ENCODE data around the gene NUDT1. TPM values are rescaled to one million over a fixed set of nuclear protein-coding genes. Genes with fewer than 3 reads are reported as not detected.

NUDT1 gene
- total and polyA plus RNA-seq, 2 experiments from 2014 or later, result 47.7 to 61.0 TPM

DNA sequence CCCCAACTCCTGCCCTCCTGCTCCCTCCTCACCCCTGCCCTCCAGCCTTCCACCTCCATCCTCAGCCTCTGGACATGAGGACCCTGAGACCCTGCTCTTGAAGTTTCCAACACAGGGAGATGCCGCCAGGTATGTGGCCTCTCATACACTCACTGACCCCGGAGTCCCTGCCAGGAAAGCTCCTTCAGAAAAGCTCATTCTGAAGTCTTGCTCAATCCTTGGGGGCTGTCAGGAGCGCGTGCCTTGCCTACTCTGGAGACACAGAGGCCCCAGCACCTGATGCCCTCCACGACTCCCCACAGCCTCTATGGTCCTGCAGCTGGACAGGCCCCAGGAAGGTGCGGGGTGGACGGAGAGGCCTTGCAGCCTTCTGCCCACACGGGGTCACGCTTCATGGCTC is 11.0 kb downstream of the NUDT1 start:
- H3K9ac ChIP-seq, result no peak overlapping the region
- H3K36me3 ChIP-seq (ENCODE audit: low read depth), result no peaks in the 10 kb centered on the region
- in situ Hi-C loops (cut with MboI), result no loop called here
- 90 to 96% methylated on average over 9 of the region's 9 CpGs for WGBS, 2 experiments (ENCODE audit: low coverage in 1 of 2, low lambda C conversion rate in 2 of 2, missing lambda C conversion rate in 2 of 2)
- H3K4me3 ChIP-seq, result no peak overlapping the region
- TF ChIP-seq EZH2 (IDR thresholded peaks at IDR 0.05; ENCODE audit: insufficient read depth, poor library complexity, severe bottlenecking) (no peak), EZH2phosphoT487 (IDR thresholded peaks at IDR 0.05; ENCODE audit: insufficient read depth, low read depth) (no peak)
- H3K9me2 ChIP-seq (ENCODE audit: insufficient read depth), result no peaks in the 10 kb centered on the region
- 0 out of 2 replicates have a peak, but pooled peaks cover 10% of the 10 kb centered on the region for H3K79me2 ChIP-seq (ENCODE audit: insufficient read depth)
- no peak for DNase-seq
- no peaks in the 10 kb centered on the region for H4K20me1 ChIP-seq (ENCODE audit: insufficient read depth)
- no peaks in the 10 kb centered on the region for H3K9me3 ChIP-seq (ENCODE audit: low read depth)
- no peaks in the 10 kb centered on the region for H3K27me3 ChIP-seq (replicated peaks; ENCODE audit: insufficient read depth)
- H3K4me1 ChIP-seq (ENCODE audit: insufficient read depth), result peaks cover 19% of the 10 kb centered on the region
- H3K4me2 ChIP-seq (ENCODE audit: unreplicated experiment), result no peak overlapping the region
- H2AFZ ChIP-seq, result no peak overlapping the region
- peaks cover 24% of the 10 kb centered on the region for H3F3A ChIP-seq (ENCODE audit: insufficient read depth)
- H3K27ac ChIP-seq, result no peak overlapping the region

DNA sequence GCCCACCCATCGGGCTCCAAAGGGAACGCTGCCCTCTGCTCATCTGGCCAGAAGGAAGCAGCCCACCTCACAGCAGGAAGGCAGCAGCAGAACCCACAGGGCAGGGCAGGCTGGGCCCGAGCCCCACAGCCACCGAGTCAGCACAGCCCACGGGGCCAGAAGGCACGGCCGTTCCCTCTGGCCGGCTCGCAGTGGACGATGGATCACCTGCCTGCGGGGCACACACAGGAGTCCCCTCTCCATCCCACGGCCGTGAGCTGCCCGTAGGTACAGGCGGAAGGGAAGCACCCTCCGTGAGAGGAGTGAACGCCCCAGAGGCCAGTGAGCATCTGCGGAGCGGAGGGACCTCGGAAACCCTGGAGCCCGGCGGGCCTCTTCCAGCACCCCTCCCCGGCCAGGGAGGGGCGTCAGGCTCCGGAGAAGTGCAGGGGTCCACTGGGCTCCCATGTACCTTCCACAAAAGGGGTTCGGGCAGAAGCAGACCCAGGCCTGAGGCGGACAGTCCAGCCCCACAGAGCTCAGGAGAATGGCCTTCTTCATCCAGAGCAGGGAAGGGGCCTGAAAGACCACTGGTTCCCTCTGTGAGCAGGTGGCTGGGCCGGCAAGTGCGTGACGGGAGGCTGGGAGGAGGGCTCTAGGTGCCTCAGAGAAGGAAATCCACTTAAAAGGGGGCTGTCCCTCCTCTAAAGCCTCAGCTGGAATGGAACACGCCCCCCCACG is 11.7 kb downstream of the NUDT1 start:
- H3K4me2 ChIP-seq (ENCODE audit: unreplicated experiment), result no peak overlapping the region
- H3K36me3 ChIP-seq (ENCODE audit: low read depth), result no peaks in the 10 kb centered on the region
- no peak overlapping the region for H2AFZ ChIP-seq
- H3K9me2 ChIP-seq (ENCODE audit: insufficient read depth), result no peaks in the 10 kb centered on the region
- 97 to 98% methylated on average over 24 to 32 of the region's 32 CpGs for WGBS, 2 experiments (ENCODE audit: low coverage in 1 of 2, low lambda C conversion rate in 2 of 2, missing lambda C conversion rate in 2 of 2)
- no peaks in the 10 kb centered on the region for H4K20me1 ChIP-seq (ENCODE audit: insufficient read depth)
- H3K79me2 ChIP-seq (ENCODE audit: insufficient read depth), result 0 out of 2 replicates have a peak, but pooled peaks cover 10% of the 10 kb centered on the region
- peaks cover 12% of the 10 kb centered on the region for H3K4me1 ChIP-seq (ENCODE audit: insufficient read depth)
- DNase-seq, result no peak
- H3K9ac ChIP-seq, result no peak overlapping the region
- H3K27me3 ChIP-seq (replicated peaks; ENCODE audit: insufficient read depth), result no peaks in the 10 kb centered on the region
- no peaks in the 10 kb centered on the region for H3K9me3 ChIP-seq (ENCODE audit: low read depth)
- H3K27ac ChIP-seq, result no peak overlapping the region
- in situ Hi-C loops (cut with MboI), result no loop called here
- H3K4me3 ChIP-seq, result no peak overlapping the region
- H3F3A ChIP-seq (ENCODE audit: insufficient read depth), result peaks cover 18% of the 10 kb centered on the region
- TF ChIP-seq EZH2 (IDR thresholded peaks at IDR 0.05; ENCODE audit: insufficient read depth, poor library complexity, severe bottlenecking) (no peak), EZH2phosphoT487 (IDR thresholded peaks at IDR 0.05; ENCODE audit: insufficient read depth, low read depth) (no peak)

DNA sequence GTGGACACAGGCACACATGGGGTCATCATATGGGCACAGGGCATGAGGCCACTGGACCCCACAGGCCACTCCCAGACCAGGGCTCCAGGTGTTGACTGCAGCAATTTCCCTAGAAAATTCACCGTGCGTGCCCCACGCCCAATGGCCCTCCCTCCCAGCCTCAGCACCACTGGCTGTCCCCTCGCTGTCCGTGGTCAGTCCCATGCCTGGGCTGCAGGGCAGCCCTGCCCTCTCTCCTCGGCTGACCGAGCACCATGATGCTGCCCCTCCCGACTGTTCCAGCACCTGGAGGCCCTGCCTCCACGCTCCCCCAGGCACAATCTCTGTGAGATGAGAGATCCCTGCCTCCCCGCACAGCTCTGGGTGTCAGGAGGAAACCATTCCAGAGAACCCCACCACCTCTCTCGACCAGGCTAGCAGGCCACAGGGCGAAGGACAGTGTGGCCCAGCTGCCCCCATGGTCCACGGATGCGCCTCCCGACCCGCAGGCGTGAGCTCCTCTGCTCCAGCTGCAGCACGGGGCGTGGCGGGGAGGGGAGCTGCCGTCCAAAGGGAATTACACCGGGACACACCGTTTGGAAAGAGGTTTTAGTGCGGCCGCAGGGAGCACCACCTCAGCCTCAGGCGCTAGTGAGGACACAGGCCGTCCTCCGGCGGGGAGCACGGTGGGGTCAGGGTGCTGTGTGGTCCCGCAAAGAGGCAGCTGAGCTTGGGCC is 12.6 kb downstream of the NUDT1 start:
- Histone ChIP-seq H3F3A (ENCODE audit: insufficient read depth) (peaks cover 12% of the 10 kb centered on the region), H3K79me2 (ENCODE audit: insufficient read depth) (0 out of 2 replicates have a peak, but pooled peaks cover 10% of the 10 kb centered on the region), H4K20me1 (ENCODE audit: insufficient read depth) (no peaks in the 10 kb centered on the region), H3K27me3 (replicated peaks; ENCODE audit: insufficient read depth) (no peaks in the 10 kb centered on the region), H3K9me2 (ENCODE audit: insufficient read depth) (no peaks in the 10 kb centered on the region), H3K9me3 (ENCODE audit: low read depth) (no peaks in the 10 kb centered on the region), H3K36me3 (ENCODE audit: low read depth) (no peaks in the 10 kb centered on the region), H3K4me1 (ENCODE audit: insufficient read depth) (peaks cover 6% of the 10 kb centered on the region), H3K4me3 (no peak overlapping the region), H2AFZ (no peak overlapping the region), H3K27ac (no peak overlapping the region), H3K9ac (no peak overlapping the region), H3K4me2 (ENCODE audit: unreplicated experiment) (no peak overlapping the region)
- 95% methylated on average over 26 to 31 of the region's 31 CpGs for WGBS, 2 experiments (ENCODE audit: low coverage in 1 of 2, low lambda C conversion rate in 2 of 2, missing lambda C conversion rate in 2 of 2)
- no peak for DNase-seq
- TF ChIP-seq EZH2phosphoT487 (IDR thresholded peaks at IDR 0.05; ENCODE audit: insufficient read depth, low read depth), result no peak
- TF ChIP-seq EZH2 (IDR thresholded peaks at IDR 0.05; ENCODE audit: insufficient read depth, poor library complexity, severe bottlenecking), result no peak
- in situ Hi-C loops (cut with MboI), result no loop called here

DNA sequence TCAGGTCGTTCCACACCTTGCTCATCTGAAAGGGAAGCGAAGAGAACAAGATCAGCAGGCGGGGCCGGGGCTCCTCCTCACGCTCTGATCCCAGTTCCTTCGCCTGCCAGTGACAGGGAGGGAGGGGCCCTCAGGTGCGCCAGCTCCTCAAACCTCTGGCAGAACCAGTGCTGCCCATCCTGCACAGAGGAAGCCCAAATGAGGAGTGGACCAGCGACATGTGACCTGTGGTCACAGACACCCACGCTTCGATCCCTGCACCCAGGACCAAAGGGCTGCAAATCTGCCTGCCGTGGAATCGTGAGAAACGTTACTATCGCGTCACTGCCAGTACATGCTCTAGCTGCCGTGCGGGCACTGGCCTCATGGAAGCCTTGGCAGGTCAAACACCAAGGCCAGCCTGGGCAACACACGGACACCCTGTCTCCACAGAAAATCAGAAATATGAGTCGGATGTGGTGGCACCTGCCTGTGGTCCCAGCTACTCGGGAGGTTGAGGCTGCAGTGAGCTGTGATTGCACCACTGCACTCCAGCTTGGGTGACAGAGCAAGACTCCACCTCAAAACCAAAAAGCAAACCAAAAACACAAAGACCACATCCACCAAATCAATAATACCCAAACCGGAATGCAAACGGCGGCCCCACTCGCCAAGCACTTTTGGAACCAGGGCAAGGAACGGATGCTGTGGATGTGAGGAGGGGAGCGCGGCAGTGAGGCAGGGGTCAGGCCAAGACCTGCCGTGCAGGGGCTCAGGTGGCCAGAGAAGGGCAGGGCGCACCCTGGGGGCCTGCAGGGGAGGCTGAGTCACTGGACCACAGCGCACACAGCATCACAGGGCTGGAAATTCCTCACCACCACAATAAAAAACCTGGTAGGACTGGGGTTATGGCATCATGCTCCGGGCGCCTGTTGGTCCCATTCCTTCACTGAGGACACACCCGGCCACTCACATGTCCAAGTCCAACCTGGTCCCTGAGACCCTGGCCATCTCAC is 13.4 kb downstream of the NUDT1 start:
- no peaks in the 10 kb centered on the region for H3K9me3 ChIP-seq (ENCODE audit: low read depth)
- H3K4me2 ChIP-seq (ENCODE audit: unreplicated experiment), result no peak overlapping the region
- 0 out of 2 replicates have a peak, but pooled peaks cover 10% of the 10 kb centered on the region for H3K79me2 ChIP-seq (ENCODE audit: insufficient read depth)
- no peaks in the 10 kb centered on the region for H3K9me2 ChIP-seq (ENCODE audit: insufficient read depth)
- no peaks in the 10 kb centered on the region for H3K4me1 ChIP-seq (ENCODE audit: insufficient read depth)
- H3K4me3 ChIP-seq, result no peak overlapping the region
- no peaks in the 10 kb centered on the region for H4K20me1 ChIP-seq (ENCODE audit: insufficient read depth)
- no peaks in the 10 kb centered on the region for H3K36me3 ChIP-seq (ENCODE audit: low read depth)
- H3K9ac ChIP-seq, result no peak overlapping the region
- H3K27me3 ChIP-seq (replicated peaks; ENCODE audit: insufficient read depth), result no peaks in the 10 kb centered on the region
- H3K27ac ChIP-seq, result no peak overlapping the region
- H2AFZ ChIP-seq, result no peak overlapping the region
- TF ChIP-seq EZH2 (IDR thresholded peaks at IDR 0.05; ENCODE audit: insufficient read depth, poor library complexity, severe bottlenecking), result no peak
- WGBS, 2 experiments (ENCODE audit: low coverage in 1 of 2, low lambda C conversion rate in 2 of 2, missing lambda C conversion rate in 2 of 2), result 88 to 91% methylated on average over 30 to 33 of the region's 33 CpGs
- H3F3A ChIP-seq (ENCODE audit: insufficient read depth), result 0 out of 2 replicates have a peak, but pooled peaks cover 5% of the 10 kb centered on the region
- DNase-seq, result no peak
- in situ Hi-C loops (cut with MboI), result no loop called here
